Suppressor macrophage (primary cell): ENCODE data around the gene G6PC1.

Source experiments
- DNase-seq, 4 experiments: peaks; one replicate each; pipeline ENCODE4 v3.0.0-alpha.2; 2020 to 2022

The G6PC1 gene

GRCh38 chr17:42946812-42947211, 46.2 kb downstream of the G6PC1 start:
- no peak for DNase-seq

GRCh38 chr17:42950044-42950783, 49.6 kb downstream of the G6PC1 start:
- no peak for DNase-seq
